NCI-H2081 treated with DMSO at 0.1 percent for 48 hours (cell line): Measurements from ENCODE around the gene DZIP3.

Experiments
- DNase-seq: peaks from one replicate; lab custom pipeline; 2025; lab: John Stamatoyannopoulos, UW

Gene DZIP3

GRCh38 chr3:108705045-108705444 is 115.5 kb downstream of the DZIP3 start:
- no peak for DNase-seq

- DNase-seq = no peak
Measured at GRCh38 chr3:108713009-108713516, 123.5 kb downstream of the DZIP3 start.

GRCh38 chr3:108713816-108714215 is 124.3 kb downstream of the DZIP3 start:
- peak; percentile 33 for DNase-seq

- no peak for DNase-seq
Measured at GRCh38 chr3:108718454-108718853, 128.9 kb downstream of the DZIP3 start.

DNA sequence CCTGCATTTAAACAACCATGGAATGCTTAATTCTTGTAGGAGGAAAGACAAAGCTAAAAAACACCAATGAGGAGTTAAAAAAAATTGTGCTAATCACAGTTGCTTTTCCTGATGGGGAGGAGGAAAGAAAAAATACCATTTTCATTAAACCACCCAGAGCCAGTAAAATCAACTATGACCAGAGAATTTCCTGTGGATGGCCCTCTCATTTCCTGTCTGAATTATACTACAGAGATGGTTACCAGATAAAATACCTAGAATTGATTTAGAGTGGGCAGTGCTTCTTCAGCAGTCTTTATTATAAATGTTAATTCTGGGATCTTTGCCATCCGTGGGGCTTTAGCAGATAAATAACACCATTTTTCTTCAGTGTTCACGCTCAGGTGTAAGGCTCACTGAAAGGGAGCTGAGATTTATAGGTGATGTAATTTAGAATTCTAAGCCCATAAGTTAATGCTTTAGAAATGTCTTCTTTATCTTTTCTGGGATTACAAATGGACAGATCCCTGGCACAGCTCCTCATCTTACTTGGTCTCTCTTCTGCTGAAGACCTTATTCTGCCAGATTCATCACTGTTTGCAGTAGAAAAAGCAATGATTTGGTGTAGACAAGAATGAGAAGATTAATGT is 129.8 kb downstream of the DZIP3 start:
- no peak for DNase-seq

GRCh38 chr3:108722724-108723123 is 133.2 kb downstream of the DZIP3 start:
- DNase-seq = no peak

GRCh38 chr3:108724101-108724500 is 134.6 kb downstream of the DZIP3 start:
- DNase-seq = no peak

DNA sequence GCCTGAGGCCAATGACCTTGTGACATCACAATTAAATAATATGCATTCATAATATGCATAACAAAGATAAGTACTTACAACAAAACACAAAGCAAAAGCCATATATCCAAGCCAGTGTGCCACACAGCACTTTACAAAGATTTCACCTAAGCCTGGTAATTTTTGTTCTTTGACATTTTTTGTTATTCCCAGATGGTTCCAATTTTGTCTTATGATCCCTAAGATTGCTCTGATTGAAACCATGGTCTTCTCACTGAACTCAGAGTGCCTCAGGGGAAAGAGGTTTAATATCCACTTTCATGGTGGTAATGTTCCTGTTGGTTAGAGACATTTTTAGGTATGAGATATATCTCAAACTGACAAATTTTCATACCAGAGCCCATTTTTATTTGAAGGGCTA is 138.6 kb downstream of the DZIP3 start:
- no peak for DNase-seq

DNA sequence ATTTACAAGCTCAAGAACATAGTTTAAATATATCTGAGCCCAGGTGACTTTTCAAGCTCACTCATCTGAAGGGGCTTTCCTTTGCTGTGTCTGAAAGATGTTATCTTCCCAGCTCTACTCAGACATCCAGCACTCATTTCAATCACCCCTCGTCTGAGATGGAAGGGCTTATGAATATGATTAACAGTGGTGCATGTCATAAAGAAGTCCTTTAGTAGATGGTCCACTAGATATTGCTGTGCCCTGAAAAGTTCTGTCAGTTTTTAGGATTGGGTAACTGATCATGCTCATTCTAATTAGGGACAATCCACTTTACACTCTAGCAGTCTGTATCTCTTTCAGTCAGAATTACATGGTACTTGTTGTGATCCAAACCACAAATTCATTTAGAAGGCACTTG is 139.4 kb downstream of the DZIP3 start:
- DNase-seq = no peak

DNA sequence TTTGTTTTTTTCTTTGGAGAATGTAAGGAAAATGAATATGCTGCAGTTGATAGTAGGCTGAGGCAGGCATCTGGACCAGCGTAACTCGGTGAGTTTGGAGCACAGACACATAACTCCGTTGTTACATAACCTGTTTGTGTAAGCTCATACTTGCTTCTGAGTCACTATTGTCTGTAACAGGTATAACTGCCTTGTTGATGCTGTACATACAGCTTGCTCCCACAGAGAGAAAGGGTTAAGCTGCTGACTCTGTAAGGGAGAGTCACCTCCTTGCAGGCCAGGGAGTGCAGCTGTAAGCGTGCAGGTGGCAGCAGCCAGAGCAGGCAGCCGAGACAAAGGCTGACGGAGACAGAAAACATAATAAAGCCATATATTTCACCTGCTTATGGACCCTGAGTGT is 147.3 kb downstream of the DZIP3 start:
- no peak for DNase-seq

DNA sequence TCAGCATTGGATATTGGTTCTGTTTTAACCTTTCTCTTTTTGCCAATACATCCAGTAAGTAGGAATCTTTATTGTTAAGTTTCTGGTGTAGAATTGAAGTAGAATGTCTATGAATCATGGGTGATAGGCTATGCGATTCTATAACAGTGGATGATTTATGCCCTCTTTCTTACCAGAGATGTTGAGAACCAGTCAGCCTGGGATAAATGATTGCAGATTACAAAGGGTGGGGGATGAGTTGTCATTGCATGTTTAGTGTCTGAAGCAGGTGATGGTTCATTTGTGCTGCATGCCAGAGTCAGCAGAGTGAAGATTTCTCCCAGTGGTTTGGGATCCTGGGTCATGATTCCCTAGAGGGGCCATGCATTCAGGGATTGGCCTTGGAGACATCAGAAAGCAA is 153.4 kb downstream of the DZIP3 start:
- DNase-seq = no peak
